ENCODE measurements around the gene PNPLA5.
"Not testable (repeated sequence)": the region's sequence is repeated elsewhere in the genome, so short reads cannot be mapped to it uniquely, and the experiment has no call there.

The PNPLA5 gene

GRCh38 chr22:43891360-43892182 is at the start of gene PNPLA5:
Gene PNPLA5 (minus strand): TSS chr22:43892013. CDS start chr22:43891880, 133 bp downstream.
- no peak for DNase-seq (ENCODE audit: low read depth)

DNA sequence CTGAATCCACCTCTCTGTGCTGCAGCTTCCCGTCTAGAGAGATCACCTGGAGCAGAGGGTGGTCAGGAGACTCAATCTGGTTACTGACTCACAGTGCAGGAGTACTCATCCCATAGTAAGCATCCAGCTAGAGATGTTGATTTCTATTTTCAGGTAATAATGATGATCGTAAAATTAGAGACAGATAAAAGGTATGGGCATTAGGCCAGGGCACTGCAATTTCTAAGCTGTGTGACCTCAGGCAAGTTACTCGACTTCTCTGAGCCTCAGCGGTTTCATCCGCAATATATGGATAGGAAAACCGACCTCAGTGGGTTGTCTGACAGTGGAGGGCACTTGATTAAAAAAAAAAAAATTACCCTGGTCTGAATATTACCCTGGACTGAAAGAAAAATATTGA is 49.6 kb upstream of the PNPLA5 start:
- no peak for DNase-seq (ENCODE audit: low read depth)

- DNase-seq (ENCODE audit: low read depth) = no peak
Measured at GRCh38 chr22:43931771-43932170, 40.0 kb upstream of the PNPLA5 start.

- no peak for DNase-seq (ENCODE audit: low read depth)
Measured at GRCh38 chr22:43928908-43929307, 37.1 kb upstream of the PNPLA5 start.

DNA sequence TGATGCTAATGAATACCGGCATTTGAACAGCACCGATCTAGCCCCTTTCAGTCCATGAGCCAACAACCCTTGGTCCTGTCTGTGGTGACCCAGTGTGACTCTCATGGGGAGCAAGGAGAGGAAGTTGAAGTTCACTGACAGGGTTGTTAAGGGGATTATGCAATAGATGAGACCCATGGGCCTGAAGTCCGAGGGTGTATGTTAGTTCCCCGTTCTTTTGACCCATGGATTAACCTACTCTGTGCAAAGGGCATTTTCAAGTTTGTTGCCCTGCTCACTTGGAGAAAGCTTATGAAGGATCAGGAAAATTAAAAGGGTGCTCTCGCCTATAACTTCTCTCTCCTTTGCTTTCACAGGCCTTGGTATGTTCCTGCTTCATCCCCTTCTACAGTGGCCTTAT is 36.7 kb upstream of the PNPLA5 start:
- DNase-seq (ENCODE audit: low read depth) = no peak

- no peak for DNase-seq (ENCODE audit: low read depth)
Measured at GRCh38 chr22:43926349-43926710, 34.5 kb upstream of the PNPLA5 start.

GRCh38 chr22:43925433-43926348 is 33.9 kb upstream of the PNPLA5 start:
- DNase-seq (ENCODE audit: low read depth) = no peak

DNA sequence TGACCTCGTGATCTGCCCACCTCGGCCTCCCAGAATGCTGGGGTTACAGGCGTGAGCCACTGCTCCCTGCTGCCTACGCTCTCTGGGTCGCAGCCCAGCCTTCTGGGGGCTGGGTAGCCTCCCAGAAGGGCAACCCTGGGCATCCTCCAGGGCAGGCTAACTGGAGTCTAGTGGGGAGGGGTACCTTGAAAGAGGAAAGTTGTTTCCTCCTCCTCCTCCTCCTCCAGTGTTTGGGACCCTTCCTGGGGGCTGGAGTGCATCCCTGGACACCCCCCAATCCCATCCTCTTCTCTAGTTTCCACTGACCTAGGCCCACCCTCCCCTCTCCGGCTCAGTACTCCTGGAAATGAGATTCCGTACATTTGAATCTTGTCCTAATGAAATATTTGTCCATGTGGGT is 33.1 kb upstream of the PNPLA5 start:
- DNase-seq (ENCODE audit: low read depth) = no peak

DNA sequence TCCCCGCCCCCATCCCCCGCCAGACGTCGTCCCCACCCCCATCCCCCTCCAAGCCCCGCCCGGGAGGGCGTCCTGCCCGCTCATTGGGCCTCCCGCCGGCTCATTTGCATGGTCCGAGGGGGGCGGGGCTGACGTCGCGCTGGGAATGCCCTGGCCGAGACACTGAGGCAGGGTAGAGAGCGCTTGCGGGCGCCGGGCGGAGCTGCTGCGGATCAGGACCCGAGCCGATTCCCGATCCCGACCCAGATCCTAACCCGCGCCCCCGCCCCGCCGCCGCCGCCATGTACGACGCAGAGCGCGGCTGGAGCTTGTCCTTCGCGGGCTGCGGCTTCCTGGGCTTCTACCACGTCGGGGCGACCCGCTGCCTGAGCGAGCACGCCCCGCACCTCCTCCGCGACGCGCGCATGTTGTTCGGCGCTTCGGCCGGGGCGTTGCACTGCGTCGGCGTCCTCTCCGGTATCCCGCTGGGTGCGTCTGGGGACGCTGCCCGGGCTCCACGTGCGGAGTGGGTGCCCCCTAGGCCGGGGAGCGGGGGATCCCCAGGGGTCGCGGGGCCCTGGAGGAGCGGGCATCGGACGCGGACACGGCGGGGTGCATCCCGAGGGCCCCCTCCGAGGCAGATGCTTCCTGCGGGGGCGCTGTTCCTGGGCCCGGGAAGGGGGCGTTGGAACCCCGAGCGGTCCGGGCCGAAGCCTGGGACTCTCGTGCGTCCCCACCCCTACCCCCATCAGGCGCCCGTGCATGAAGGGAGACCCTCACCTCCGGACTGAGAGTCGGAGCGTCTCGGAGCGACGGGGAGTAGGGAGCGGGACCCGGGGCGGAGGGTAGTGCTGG is 32.0 kb upstream of the PNPLA5 start, which contains the start of gene PNPLA3:
Gene PNPLA3, plus strand, starts transcription at position 175 of the 834 bp plus-strand sequence. Its CDS starts 107 bp downstream, at position 282.
- peak; percentile 58 for DNase-seq (ENCODE audit: low read depth)

GRCh38 chr22:43923191-43923590 is 31.4 kb upstream of the PNPLA5 start:
- DNase-seq (ENCODE audit: low read depth) = no peak

DNA sequence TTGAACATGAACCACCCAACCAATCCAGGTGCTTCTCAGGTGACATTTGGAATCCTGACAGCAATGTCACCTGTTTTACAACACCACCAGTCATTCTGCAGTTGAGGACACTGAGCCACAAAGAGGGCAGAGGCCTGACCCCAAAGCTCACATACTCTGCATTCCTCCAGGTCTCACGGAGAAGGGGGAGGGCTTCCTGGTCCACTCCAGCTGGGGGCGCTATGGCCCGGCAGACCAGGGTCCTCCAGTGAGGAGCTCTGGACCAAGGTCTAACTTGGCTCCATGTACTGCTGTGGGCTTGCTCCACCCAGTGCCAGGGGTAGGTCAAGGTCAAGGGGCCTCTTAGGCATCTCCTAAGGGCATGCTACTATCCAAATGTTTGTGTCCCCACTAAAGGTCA is 30.3 kb upstream of the PNPLA5 start:
- DNase-seq (ENCODE audit: low read depth) = no peak

DNA sequence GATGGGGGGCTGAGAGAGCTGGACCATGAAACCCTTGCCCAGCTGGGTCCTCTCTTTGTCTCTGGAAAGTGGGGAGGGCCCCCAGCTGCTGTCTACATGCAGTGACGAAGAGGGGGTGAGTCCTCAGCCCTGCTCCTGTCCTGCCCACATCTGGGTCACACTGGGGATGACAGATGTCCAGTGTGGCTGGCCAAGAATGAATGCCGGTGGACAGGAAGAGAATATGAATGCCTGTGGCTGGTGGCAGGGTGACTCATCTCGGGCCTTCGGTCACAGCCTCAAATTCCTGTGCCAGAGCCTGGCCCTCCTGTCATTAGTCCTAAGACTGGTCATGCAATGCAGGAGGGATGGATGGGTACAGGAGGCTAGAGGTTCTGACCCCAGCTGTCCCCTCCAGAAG is 29.6 kb upstream of the PNPLA5 start:
- no peak for DNase-seq (ENCODE audit: low read depth)

GRCh38 chr22:43919106-43919973 is 27.5 kb upstream of the PNPLA5 start:
- DNase-seq (ENCODE audit: low read depth) = no peak

DNA sequence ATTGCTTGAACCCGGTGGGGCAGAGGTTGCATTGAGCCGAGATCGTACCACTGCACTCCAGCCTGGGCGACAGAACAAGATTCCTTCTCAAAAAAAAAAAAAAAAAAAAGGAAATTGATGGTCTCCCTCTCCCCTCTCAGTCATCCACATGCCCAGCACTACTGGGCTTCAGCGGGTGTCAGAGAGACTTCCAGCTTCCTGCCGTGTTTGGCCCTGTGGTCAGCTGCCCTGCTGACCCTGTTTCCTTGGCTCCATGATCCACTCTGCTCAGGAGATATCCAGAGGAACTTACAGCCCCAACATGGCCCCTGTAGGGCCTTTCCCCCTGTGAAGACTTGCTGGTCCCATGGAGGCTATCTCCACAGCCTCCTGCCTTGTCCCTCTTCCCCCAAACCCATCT is 25.7 kb upstream of the PNPLA5 start:
- no peak for DNase-seq (ENCODE audit: low read depth)

DNA sequence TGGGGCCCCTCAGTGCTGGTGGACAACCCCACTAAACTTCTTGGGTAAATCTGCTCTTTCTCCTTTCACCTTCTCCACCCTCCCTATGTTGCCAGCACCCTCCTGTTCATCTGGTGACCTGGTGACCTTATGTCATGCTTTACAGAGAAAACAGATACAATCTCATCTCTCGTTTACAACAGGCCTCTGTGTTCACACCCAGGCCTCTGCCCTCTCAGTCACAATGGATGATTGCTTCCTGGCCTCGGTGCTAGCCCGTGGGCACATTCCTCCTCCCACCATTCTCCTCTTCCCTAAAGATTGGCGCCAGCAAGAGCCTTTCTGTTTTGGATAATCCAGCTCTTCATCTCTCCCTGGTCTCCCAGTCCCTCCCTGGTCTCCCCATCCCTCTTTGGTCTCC is 19.5 kb upstream of the PNPLA5 start:
- no peak for DNase-seq (ENCODE audit: low read depth)

GRCh38 chr22:43910178-43910695 is 18.4 kb upstream of the PNPLA5 start:
- DNase-seq (ENCODE audit: low read depth) = no peak

DNA sequence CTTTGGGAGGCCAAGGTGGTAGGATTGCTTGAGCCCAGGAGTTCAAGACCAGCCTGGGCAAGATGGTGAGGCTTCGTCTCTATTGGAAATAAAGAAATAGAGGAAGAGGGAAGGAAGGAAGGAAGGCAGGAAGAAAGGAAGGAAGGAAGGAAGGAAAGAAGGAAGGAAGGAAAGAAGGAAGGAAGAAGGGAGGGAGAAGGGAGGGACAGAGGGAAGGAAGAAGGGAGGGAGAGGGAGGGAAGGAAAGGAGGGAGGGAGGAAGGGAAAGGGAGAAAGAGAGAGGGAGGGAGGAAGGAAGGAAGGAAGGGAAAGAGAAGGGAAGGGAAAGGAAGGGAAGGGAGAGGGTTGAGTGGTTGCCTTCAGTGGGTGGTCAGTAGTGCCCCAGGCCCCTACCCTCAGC is 17.9 kb upstream of the PNPLA5 start:
- DNase-seq (ENCODE audit: low read depth) = no peak

GRCh38 chr22:43905681-43906080 is 13.9 kb upstream of the PNPLA5 start:
- DNase-seq (ENCODE audit: low read depth) = no peak

DNA sequence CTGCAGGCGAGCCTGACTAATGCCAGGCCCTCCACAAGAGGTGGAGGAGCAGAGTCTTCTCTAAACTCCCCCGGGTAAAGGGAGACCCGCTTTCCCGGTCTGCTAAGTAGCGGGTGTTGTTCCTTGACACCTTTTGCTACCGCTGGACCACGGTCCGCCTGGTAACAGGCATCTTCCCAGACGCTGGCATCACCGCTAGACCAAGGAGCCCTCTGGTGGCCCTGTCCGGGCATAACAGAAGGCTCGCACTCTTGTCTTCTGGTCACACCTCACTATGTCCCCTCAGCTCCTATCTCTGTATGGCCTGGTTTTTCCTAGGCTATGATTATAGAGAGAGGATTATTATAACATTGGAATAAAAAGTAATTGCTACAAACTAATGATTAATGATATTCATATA is 12.6 kb upstream of the PNPLA5 start:
- not testable (repeated sequence) for DNase-seq (ENCODE audit: low read depth)

DNA sequence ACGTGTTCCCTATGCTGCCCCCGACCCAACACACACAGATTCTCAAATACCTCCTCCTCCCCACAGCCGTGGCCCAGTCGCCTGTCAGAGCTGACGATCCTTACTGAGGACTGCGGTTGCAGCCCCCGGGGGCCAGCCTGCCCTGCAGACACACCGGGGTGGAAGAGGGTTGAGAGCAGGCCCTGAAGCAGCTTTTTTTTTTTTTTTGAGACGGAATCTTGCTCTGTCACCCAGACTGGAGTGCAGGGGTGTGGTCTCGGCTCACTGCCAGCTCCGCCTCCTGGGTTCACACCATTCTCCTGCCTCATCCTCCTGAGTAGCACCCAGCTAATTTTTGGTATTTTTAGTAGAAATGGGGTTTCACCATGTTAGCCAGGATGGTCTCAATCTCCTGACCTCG is 11.2 kb upstream of the PNPLA5 start:
- DNase-seq (ENCODE audit: low read depth) = not testable (repeated sequence)

Measured in activated T-helper 1 cell treated with Interleukin-2 at 50 U/mL for 16 hours (primary cell).